Right atrium auricular region (tissue), 2 donors: ENCODE results near the gene SORCS1. TPM values are rescaled to one million over a fixed set of nuclear protein-coding genes. Genes with fewer than 3 reads are reported as not detected.

Source experiments
- DNase-seq: peaks from one replicate; pipeline ENCODE4 v3.0.0-alpha.2; 2019; ENCODE audit warnings: low spot score
- H3K27ac ChIP-seq, 2 donors: fragments of 200-600 bp; sonication (generic); 1 replicate in 1 of 2; 2 replicates in 1 of 2; pipeline ENCODE4 v1.5.1; 2016 to 2019
- H3K27me3 ChIP-seq, 2 donors: fragments of 200-600 bp; sonication (generic); one replicate each; pipeline versions ENCODE4 v1.5.1 to v1.6.0; 2017 to 2019
- H3K36me3 ChIP-seq: fragments of 200-600 bp; sonication (generic); one replicate; pipeline ENCODE4 v1.5.1; 2016
- H3K4me1 ChIP-seq, 2 donors: fragments of 200-600 bp; sonication (generic); one replicate each; pipeline versions ENCODE4 v1.5.1 to v1.6.0; 2017 to 2019
- H3K4me3 ChIP-seq, 2 donors: fragments of 200-600 bp; sonication (generic); 1 replicate in 1 of 2; 2 replicates in 1 of 2; pipeline ENCODE4 v1.5.1; 2017 to 2019; ENCODE audit warnings: mild to moderate bottlenecking in 1 of 2, moderate library complexity in 1 of 2
- H3K9me3 ChIP-seq, 2 donors: fragments of 200-600 bp; sonication (generic); one replicate each; pipeline ENCODE4 v1.5.1; 2019
- CTCF ChIP-seq, 2 donors: fragments of 200-600 bp; sonication (generic); IDR thresholded peaks; one replicate each; pipeline ENCODE4 v1.5.1; 2019; ENCODE audit warnings: antibody characterized with exemption in 2 of 2
- total RNA-seq, 2 donors: library from RNA; depleted of rRNA; stranded (reverse); fragments of >200 nt; gene quantifications; one replicate each; pipeline ENCODE4 v1.1.0, GENCODE V29; 2016

The SORCS1 gene
- total RNA-seq, 2 donors from 2014 or later = 1.6 to 4.2 TPM

DNA sequence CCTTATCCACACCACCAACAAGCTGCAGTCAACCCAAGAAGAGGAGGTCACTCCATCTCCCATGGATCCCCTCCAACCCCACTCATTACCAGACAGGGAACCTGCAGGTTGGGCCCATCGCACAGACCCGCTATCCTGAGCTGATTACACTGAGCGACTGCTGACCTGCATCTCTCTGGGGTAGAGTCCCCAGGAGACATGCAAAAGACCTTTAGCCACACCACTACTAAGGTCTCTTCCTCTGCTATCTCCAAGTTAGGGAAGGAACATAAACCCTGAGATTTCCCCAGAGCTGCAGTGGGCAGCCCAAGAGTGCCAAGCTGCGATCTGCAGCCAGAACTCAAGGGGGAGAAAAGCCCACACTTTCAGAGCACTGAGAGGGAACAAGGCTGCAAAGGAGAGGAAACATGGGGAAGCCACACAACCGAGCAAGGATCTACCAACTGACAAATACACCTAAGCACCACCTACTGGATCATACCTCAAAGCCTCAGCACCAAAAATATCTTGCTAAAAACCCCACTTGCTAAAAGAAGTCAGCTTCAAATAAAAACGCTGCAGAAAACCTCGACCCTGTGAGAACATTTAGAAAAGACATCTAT lies 298.2 kb downstream of the SORCS1 start:
- no peak for TF ChIP-seq CTCF (IDR thresholded peaks at IDR 0.05)
- Histone ChIP-seq H3K4me3 (no peak overlapping the region), H3K27me3 (no peaks in the 10 kb centered on the region)

DNA sequence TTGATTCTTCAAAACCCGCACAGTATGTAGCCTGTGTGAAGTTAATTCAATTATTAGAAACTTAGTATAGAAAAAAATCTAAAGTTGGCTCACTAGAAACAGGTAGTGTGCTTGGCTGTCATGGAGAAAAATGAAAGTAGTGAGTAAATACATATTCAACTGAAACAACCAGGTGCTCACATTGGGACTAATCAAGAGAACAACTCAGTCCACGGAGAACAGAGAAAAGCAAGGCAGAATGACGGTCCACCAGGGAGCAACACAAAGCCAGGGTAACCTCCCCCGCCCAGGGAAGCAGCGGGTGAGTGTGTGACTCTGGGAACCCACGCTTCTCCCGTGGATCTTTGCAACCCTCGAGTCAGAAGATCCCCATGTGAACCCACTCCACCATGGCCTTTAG lies 300.5 kb downstream of the SORCS1 start:
- no peaks in the 10 kb centered on the region for H3K9me3 ChIP-seq
- no peak for TF ChIP-seq CTCF (IDR thresholded peaks at IDR 0.05)
- H3K27ac ChIP-seq = no peak overlapping the region
- DNase-seq = no peak
- no peaks in the 10 kb centered on the region for H3K27me3 ChIP-seq
- no peaks in the 10 kb centered on the region for H3K36me3 ChIP-seq
- no peaks in the 10 kb centered on the region for H3K4me1 ChIP-seq
- no peak overlapping the region for H3K4me3 ChIP-seq

More for the DNA sequence above, 298.2 kb downstream of the SORCS1 start:
- no peak for DNase-seq
- Histone ChIP-seq H3K27ac (no peak overlapping the region), H3K36me3 (no peaks in the 10 kb centered on the region), H3K4me1 (no peaks in the 10 kb centered on the region), H3K9me3 (peaks cover 0 to 9% of the 10 kb centered on the region in 2 donors)

- H3K9me3 ChIP-seq = no peaks in the 10 kb centered on the region
- no peaks in the 10 kb centered on the region for H3K36me3 ChIP-seq
- H3K27me3 ChIP-seq = no peaks in the 10 kb centered on the region
- no peak overlapping the region for H3K4me3 ChIP-seq
- no peak overlapping the region for H3K27ac ChIP-seq
- DNase-seq = no peak
- TF ChIP-seq CTCF (IDR thresholded peaks at IDR 0.05) = no peak
- no peaks in the 10 kb centered on the region for H3K4me1 ChIP-seq
Observed at GRCh38 chr10:106863549-106863948, 301.0 kb downstream of the SORCS1 start.

GRCh38 chr10:106859892-106860652 lies 304.4 kb downstream of the SORCS1 start:
- peaks cover 0 to 5% of the 10 kb centered on the region in 2 donors for H3K9me3 ChIP-seq

GRCh38 chr10:106857728-106858127 lies 306.8 kb downstream of the SORCS1 start:
- no peaks in the 10 kb centered on the region for H3K27me3 ChIP-seq
- H3K9me3 ChIP-seq = peaks cover 0 to 5% of the 10 kb centered on the region in 2 donors
- H3K4me1 ChIP-seq = no peaks in the 10 kb centered on the region
- H3K4me3 ChIP-seq = no peak overlapping the region
- DNase-seq = no peak
- no peaks in the 10 kb centered on the region for H3K36me3 ChIP-seq
- TF ChIP-seq CTCF (IDR thresholded peaks at IDR 0.05) = no peak
- no peak overlapping the region for H3K27ac ChIP-seq

More at GRCh38 chr10:106859892-106860652, 304.4 kb downstream of the SORCS1 start:
- Histone ChIP-seq H3K36me3 (no peaks in the 10 kb centered on the region), H3K27ac (no peak overlapping the region), H3K4me3 (no peak overlapping the region), H3K27me3 (no peaks in the 10 kb centered on the region), H3K4me1 (no peaks in the 10 kb centered on the region)
- no peak for DNase-seq
- no peak for TF ChIP-seq CTCF (IDR thresholded peaks at IDR 0.05)
